Heart left ventricle (tissue), 16 donors: ENCODE measurements around the gene RSRC2. TPM values are rescaled to one million over a fixed set of nuclear protein-coding genes. Genes with fewer than 3 reads are reported as not detected.
A peak's percentile ranks its signal among the peaks of the same experiment; 100 is the strongest.
"Not testable (repeated sequence)": the region's sequence is repeated elsewhere in the genome, so short reads cannot be mapped to it uniquely, and the experiment has no call there.

ENCODE experiments used
- ATAC-seq, 4 donors: fragments of 200-7000 bp; cut with Tn5 transposase; one replicate each; pipeline ENCODE4 v1.9.1; 2020 to 2022; ENCODE audit warnings: moderate library complexity in 4 of 4, mild to moderate bottlenecking in 3 of 4, moderate number of reproducible peaks in 1 of 4
- DNase-seq, 5 donors: peaks; one replicate each; pipeline ENCODE4 v3.0.0-alpha.2; 2020
- H3K27ac ChIP-seq, 12 donors: fragments of 200-600 bp; sonication (generic) in 4 of 12; one replicate each; pipeline versions ENCODE4 v1.5.0 to v1.8.0; 2016 to 2022; ENCODE audit warnings: mild to moderate bottlenecking in 2 of 12
- H3K27me3 ChIP-seq, 9 donors: fragments of 200-600 bp; sonication (generic) in 2 of 9; one replicate each; pipeline versions ENCODE4 v1.5.1 to v1.8.0; 2016 to 2022; ENCODE audit warnings: mild to moderate bottlenecking in 3 of 9
- H3K36me3 ChIP-seq, 9 donors: fragments of 200-600 bp; sonication (generic) in 2 of 9; one replicate each; pipeline versions ENCODE4 v1.5.0 to v1.8.0; 2018 to 2022; ENCODE audit warnings: mild to moderate bottlenecking in 2 of 9
- H3K4me1 ChIP-seq, 12 donors: fragments of 200-600 bp; sonication (generic) in 4 of 12; one replicate each; pipeline versions ENCODE4 v1.5.0 to v1.8.0; 2016 to 2022; ENCODE audit warnings: mild to moderate bottlenecking in 3 of 12
- H3K4me3 ChIP-seq, 12 donors: fragments of 200-600 bp; sonication (generic) in 4 of 12; one replicate each; pipeline versions ENCODE4 v1.5.0 to v1.8.0; 2017 to 2022; ENCODE audit warnings: mild to moderate bottlenecking in 9 of 12, moderate library complexity in 4 of 12
- H3K9me3 ChIP-seq, 12 donors: fragments of 200-600 bp; sonication (generic) in 4 of 12; one replicate each; pipeline versions ENCODE4 v1.5.0 to v1.8.0; 2016 to 2022; ENCODE audit warnings: mild to moderate bottlenecking in 1 of 12
- POLR2A ChIP-seq, 2 donors: fragments of 450-650 bp; IDR thresholded peaks; one replicate each; pipeline ENCODE4 v1.6.1; 2017; ENCODE audit warnings: antibody characterized with exemption in 2 of 2, mild to moderate bottlenecking in 2 of 2, moderate library complexity in 2 of 2
- WGBS, 4 donors: extraction: QIAGEN DNeasy Blood & Tissue Kit in 2 of 4; methylation state at CpG; one replicate each; pipeline versions ENCODE4 v1.1.5 to v1.1.7; 2013 to 2018; 5-methylcytosine and 5-hydroxymethylcytosine counted together
- intact Hi-C, 10 donors: fragments of 100-400 bp; cut with DNase I; formaldehyde crosslinking; loops; one replicate each; pipeline versions ENCODE4 v1.11.1 to v1.14.2; 2022
- polyA plus RNA-seq, 2 donors: library from polyadenylated mRNA; stranded (reverse); fragments of 200-250 nt; gene quantifications; one replicate each; pipeline ENCODE4 v1.2.3, GENCODE V29; 2013
- total RNA-seq, 9 donors: library from RNA; depleted of rRNA in 2 of 9; stranded (reverse); fragments of >200 nt in 2 of 9; fragmentation: NEBNext Ultra II Directional in 3 of 9; extraction: Animal tissue kit (Norgen Biotek cat#: 25700) in 3 of 9; gene quantifications; one replicate each; pipeline versions ENCODE4 v1.1.0 to v1.2.4, GENCODE V29; 2016 to 2023
- TF ChIP-seq, protein P1 (sequence below), 12 donors: fragments of 200-600 bp; sonication (generic) in 4 of 12; IDR thresholded peaks; one replicate each; pipeline versions ENCODE4 v1.5.0 to v1.8.0; 2018 to 2022; ENCODE audit warnings: antibody characterized with exemption in 12 of 12, mild to moderate bottlenecking in 5 of 12
- donor health status: ischemic (EF 13 %, LVEDD 7.1; RV severe dilation, severe dysfunction).
- donor health status: healthy with polysubstance abuse.
- donor health status: DM: no; HTN: yes; CAD: no.
- donor health status: DM: no; HTN: no; CAD: no.
- donor health status: ischemic (EF 25% LVEDD 6.9; RV normal size, moderate dysfunction).
- donor health status: ischemic (EF 25% LVEDD 5.7; RV mildly dilated, moderate dysfunction).
- donor health status: healthy.
- donor health status: DM: yes; HTN: yes; CAD: no.
- donor health status: ischemic (EF 35%, LVEDD 5.7; RV mildly dilated, moderate dysfunction).
- donor health status: nonischemic (EF 11% LVEDD 7.7; RV severe dilation, severe dysfunction).
- donor health status: DM: yes; HTN: yes; CAD: no.
- donor health status: PGD.
- donor health status: ischemic (EF 29% LVEDD 5.4; RV normal size, mild dysfunction).
- donor health status: nonischemic (EF 23%, LVEDD 6.1; RV moderate dilation, normal function).

The RSRC2 gene
- total and polyA plus RNA-seq, 11 donors: 31.1 to 46.5 (median 35.3) TPM

GRCh38 chr12:122467983-122468382 is 58.8 kb downstream of the RSRC2 start:
- no peak for DNase-seq
- Histone ChIP-seq H3K4me1 (peaks cover 0 to 13% (median 5%) of the 10 kb centered on the region in 12 donors), H3K9me3 (no peaks in the 10 kb centered on the region), H3K27me3 (no peaks in the 10 kb centered on the region), H3K27ac (no peak overlapping the region), H3K36me3 (peaks cover 0 to 11% (median 8%) of the 10 kb centered on the region in 9 donors), H3K4me3 (no peak overlapping the region)
- ATAC-seq: no peak
- 69 to 76% (median 72%) methylated on average over 4 of the region's 4 CpGs for WGBS, 4 donors
- intact Hi-C loops: no loop called here
- TF ChIP-seq, protein P1, sequence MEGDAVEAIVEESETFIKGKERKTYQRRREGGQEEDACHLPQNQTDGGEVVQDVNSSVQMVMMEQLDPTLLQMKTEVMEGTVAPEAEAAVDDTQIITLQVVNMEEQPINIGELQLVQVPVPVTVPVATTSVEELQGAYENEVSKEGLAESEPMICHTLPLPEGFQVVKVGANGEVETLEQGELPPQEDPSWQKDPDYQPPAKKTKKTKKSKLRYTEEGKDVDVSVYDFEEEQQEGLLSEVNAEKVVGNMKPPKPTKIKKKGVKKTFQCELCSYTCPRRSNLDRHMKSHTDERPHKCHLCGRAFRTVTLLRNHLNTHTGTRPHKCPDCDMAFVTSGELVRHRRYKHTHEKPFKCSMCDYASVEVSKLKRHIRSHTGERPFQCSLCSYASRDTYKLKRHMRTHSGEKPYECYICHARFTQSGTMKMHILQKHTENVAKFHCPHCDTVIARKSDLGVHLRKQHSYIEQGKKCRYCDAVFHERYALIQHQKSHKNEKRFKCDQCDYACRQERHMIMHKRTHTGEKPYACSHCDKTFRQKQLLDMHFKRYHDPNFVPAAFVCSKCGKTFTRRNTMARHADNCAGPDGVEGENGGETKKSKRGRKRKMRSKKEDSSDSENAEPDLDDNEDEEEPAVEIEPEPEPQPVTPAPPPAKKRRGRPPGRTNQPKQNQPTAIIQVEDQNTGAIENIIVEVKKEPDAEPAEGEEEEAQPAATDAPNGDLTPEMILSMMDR (IDR thresholded peaks at IDR 0.05): no peak
- TF ChIP-seq POLR2A (IDR thresholded peaks at IDR 0.05): no peak

- intact Hi-C loops, DNase-seq, H3K36me3 ChIP-seq, H3K9me3 ChIP-seq, H3K4me1 ChIP-seq, H3K4me3 ChIP-seq, H3K27me3 ChIP-seq: not testable (repeated sequence)
- peak in 3 of 4 donors; percentile 57 to 93 (median 86) for ATAC-seq
- WGBS, 4 donors: 81 to 86% (median 84%) methylated on average over 17 of the region's 17 CpGs
- peak overlapping the region in 1 of 12 donors; percentile 48 for H3K27ac ChIP-seq
Measured at GRCh38 chr12:122464317-122465042, 62.3 kb downstream of the RSRC2 start.

- intact Hi-C loops: no loop called here
- no peaks in the 10 kb centered on the region for H3K27me3 ChIP-seq
- 75 to 86% (median 78%) methylated on average over 2 of the region's 2 CpGs for WGBS, 4 donors
- ATAC-seq (no peak), DNase-seq (no peak)
- H3K4me3 ChIP-seq: no peak overlapping the region
- H3K36me3 ChIP-seq: no peaks in the 10 kb centered on the region
- TF ChIP-seq POLR2A (IDR thresholded peaks at IDR 0.05): no peak
- TF ChIP-seq, protein P1 (IDR thresholded peaks at IDR 0.05): no peak
- no peak overlapping the region for H3K27ac ChIP-seq
- no peaks in the 10 kb centered on the region for H3K9me3 ChIP-seq
- peaks cover 0 to 7% (median 0%) of the 10 kb centered on the region in 12 donors for H3K4me1 ChIP-seq
Measured at GRCh38 chr12:122460641-122461040, 66.1 kb downstream of the RSRC2 start.

DNA sequence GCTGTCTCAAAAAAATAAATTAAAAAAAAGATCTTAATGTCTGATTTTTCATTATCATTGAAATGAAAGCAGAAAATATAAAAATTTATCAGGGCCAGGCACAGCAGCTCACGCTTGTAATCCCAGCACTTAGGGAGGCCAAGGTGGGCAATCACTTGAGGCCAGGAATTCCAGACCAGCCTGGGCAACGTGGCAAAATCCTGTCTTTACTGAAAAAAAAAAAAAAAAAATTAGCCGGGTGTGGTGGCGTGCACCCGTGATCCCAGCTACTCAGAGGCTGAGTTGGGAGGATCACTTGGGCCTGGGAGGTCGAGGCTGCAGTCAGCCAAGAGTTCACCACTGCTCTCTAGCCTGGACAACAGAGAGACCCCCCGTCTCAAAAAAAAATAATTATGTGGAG is 66.7 kb downstream of the RSRC2 start:
- intact Hi-C loops: no loop called here
- Histone ChIP-seq H3K27ac (no peak overlapping the region), H3K27me3 (no peaks in the 10 kb centered on the region), H3K9me3 (no peaks in the 10 kb centered on the region), H3K4me1 (peaks cover 0 to 7% (median 0%) of the 10 kb centered on the region in 12 donors), H3K4me3 (no peak overlapping the region), H3K36me3 (no peaks in the 10 kb centered on the region)
- 85 to 95% (median 94%) methylated on average over 7 of the region's 7 CpGs for WGBS, 4 donors
- DNase-seq (no peak), ATAC-seq (no peak)
- TF ChIP-seq POLR2A (IDR thresholded peaks at IDR 0.05): no peak
- TF ChIP-seq, protein P1 (IDR thresholded peaks at IDR 0.05): no peak

DNA sequence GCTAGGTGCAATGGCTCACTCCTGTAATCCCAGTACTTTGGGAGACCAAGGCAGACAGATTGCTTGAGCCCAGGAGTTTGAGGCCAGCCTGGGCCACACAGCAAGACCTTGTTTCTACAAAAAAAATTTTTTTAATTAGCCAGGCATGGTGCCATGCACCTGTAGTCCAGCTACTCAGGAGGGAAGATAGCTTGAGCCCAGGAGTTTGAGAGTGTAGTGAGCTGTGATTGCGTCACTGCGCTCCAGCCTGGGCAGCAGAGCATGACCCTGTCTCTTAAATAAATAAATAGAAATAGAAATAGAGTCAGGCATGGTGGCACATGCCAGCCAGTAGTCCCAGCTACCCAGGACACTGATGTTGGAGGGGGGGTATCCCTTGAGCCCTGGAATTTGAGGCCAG is 67.5 kb downstream of the RSRC2 start:
- H3K4me3 ChIP-seq: no peak overlapping the region
- no peaks in the 10 kb centered on the region for H3K4me1 ChIP-seq
- WGBS, 4 donors: 95 to 99% (median 96%) methylated on average over 2 of the region's 2 CpGs
- H3K9me3 ChIP-seq: no peaks in the 10 kb centered on the region
- no peaks in the 10 kb centered on the region for H3K27me3 ChIP-seq
- H3K36me3 ChIP-seq: no peaks in the 10 kb centered on the region
- ATAC-seq (no peak), DNase-seq (no peak)
- TF ChIP-seq POLR2A (IDR thresholded peaks at IDR 0.05): no peak
- TF ChIP-seq, protein P1 (IDR thresholded peaks at IDR 0.05): no peak
- intact Hi-C loops: no loop called here
- H3K27ac ChIP-seq: no peak overlapping the region
